K562 (cell line): ENCODE results near the gene NREP. TPM values are rescaled to one million over a fixed set of nuclear protein-coding genes. Genes with fewer than 3 reads are reported as not detected.

Source experiments
- ESRRA ChIP-seq: fragments of 450-650 bp; IDR thresholded peaks from 2 replicates; pipeline ENCODE4 v1.6.1; 2014; ENCODE audit warnings: low read depth, mild to moderate bottlenecking, moderate library complexity, borderline replicate concordance
- ETV6 ChIP-seq, 3 experiments: fragments of 150-350 bp in 1 of 3; sonication (generic) in 1 of 3; formaldehyde crosslinking in 1 of 3; IDR thresholded peaks; 2 replicates each; pipeline versions ENCODE4 v1.6.1 to v1.8.0; 2014 to 2022; ENCODE audit warnings: borderline replicate concordance in 2 of 3, low read depth in 2 of 3, antibody characterized with exemption in 1 of 3, low read length in 1 of 3, mild to moderate bottlenecking in 1 of 3, missing genetic modification reagents in 1 of 3
- HMBOX1 ChIP-seq: sonication (generic); IDR thresholded peaks from 2 replicates; pipeline ENCODE4 v1.6.1; 2016
- HMGN3 ChIP-seq: IDR thresholded peaks from 2 replicates; pipeline ENCODE4 v1.6.1; 2011; ENCODE audit warnings: borderline replicate concordance, low read depth, mild to moderate bottlenecking, mixed read lengths, low read length; ENCODE audit not compliant: insufficient read length; ENCODE audit errors: extremely low read depth
- NR2F6 ChIP-seq: fragments of 450-650 bp; formaldehyde crosslinking; IDR thresholded peaks from 2 replicates; pipeline ENCODE4 v1.4.0; 2020; ENCODE audit warnings: mild to moderate bottlenecking
- PATZ1 ChIP-seq: fragments of 250-450 bp; sonication (Bioruptor Pico); IDR thresholded peaks from 2 replicates; pipeline ENCODE4 v1.5.0; 2020; ENCODE audit warnings: mild to moderate bottlenecking, borderline replicate concordance
- PHF8 ChIP-seq: fragments of 200-600 bp; sonication (generic); IDR thresholded peaks from 2 replicates; pipeline ENCODE4 v1.6.1; 2012; ENCODE audit warnings: mixed run types, mild to moderate bottlenecking, inconsistent platforms, low read length, moderate library complexity, borderline replicate concordance
- RBM17 ChIP-seq: fragments of 200-400 bp; formaldehyde crosslinking; IDR thresholded peaks from 2 replicates; pipeline ENCODE4 v1.6.1; 2017; ENCODE audit warnings: low read depth, mild to moderate bottlenecking, low read length, borderline replicate concordance
- ZNF217 ChIP-seq: sonication (generic); formaldehyde crosslinking; IDR thresholded peaks from 2 replicates; pipeline ENCODE4 v1.8.0; 2022; ENCODE audit warnings: mild to moderate bottlenecking, missing genetic modification reagents
- ZNF583 ChIP-seq: fragments of 250-450 bp; sonication (Bioruptor Pico); IDR thresholded peaks from 2 replicates; pipeline ENCODE4 v1.4.0; 2020
- polyA plus RNA-seq, 8 experiments: library from polyadenylated mRNA; depleted of rRNA in 4 of 8; stranded (reverse) in 5 of 8; unstranded in 3 of 8; fragments of >200 nt; fragmentation: Nextera tagmentation in 2 of 8; fragmentation: Illumina TruSeq in 1 of 8; extraction: Ambion mirVana in 2 of 8; extraction: Trizol in 1 of 8; gene quantifications; 2 replicates each; pipeline versions ENCODE4 v1.2.1 to v1.2.3, GENCODE V29; 2011 to 2014; ENCODE audit warnings: inconsistent platforms in 1 of 8, missing spikeins in 1 of 8
- total RNA-seq, 7 experiments: library from RNA; depleted of rRNA in 6 of 7; stranded (reverse); fragments of >200 nt in 6 of 7; fragmentation: Illumina TruSeq in 2 of 7; extraction: Trizol in 2 of 7; gene quantifications; 2 replicates each; pipeline versions ENCODE4 v1.2.1 to v1.2.3, GENCODE V29; 2011 to 2021; ENCODE audit warnings: low replicate concordance in 1 of 7

NREP gene
- total and polyA plus RNA-seq, 9 of the 15 experiments (the other 6 are each of a cell fraction or from before 2014, with no cell fraction given), result 0.08 to 0.58 (median 0.23) TPM; not detected in 1

DNA sequence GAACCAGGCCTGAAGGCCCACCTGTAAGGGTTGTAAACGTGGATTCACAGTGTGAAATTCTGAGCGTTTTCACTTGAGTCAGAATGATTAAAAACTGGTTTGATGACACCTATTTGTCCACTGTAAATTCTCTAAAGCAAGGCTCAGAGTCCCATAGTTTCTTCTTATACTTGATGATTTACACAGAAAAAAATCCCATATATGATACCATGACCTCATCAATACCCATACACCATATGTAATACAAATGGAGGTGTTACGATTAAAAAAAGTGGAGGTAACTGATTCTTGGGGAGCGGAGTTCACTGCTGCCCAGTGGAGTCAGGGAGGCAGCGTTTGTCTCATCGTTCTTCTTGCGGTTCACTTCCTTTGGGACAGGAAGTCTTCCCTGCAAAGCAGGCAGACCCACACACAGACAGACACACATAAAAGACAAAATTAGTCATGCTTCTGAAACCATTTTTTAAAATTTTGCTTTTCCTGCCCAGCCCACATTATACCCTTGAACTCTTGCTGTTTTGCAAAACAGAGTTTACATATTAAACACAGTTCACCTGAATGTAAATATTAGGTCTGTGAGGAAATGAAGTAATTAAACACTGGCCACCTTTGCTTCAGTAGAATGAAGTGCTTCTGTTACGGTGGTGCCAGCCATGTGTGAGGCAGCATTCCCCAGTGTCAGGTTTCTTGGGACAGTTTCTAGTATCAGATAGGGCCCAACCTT lies 26.2 kb downstream of the NREP start (continued):
- TF ChIP-seq HMGN3 (no peak), ZNF583 (CRISPR knock-in tag) (no peak), PATZ1 (CRISPR knock-in tag) (no peak), ETV6 (IDR thresholded peaks at IDR 0.05; ENCODE audit: borderline replicate concordance in 1 of 2, low read depth in 2 of 2, low read length in 1 of 2) (no peak), ETV6 (CRISPR knock-in tag; IDR thresholded peaks at IDR 0.05; ENCODE audit: borderline replicate concordance) (no peak), ZNF217 (CRISPR knock-in tag) (no peak), ESRRA (no peak), NR2F6 (CRISPR knock-in tag) (no peak), RBM17 (no peak), HMBOX1 (no peak), PHF8 (no peak)
